GM12878 (cell line): ENCODE results near the gene PPP6C. TPM values are rescaled to one million over a fixed set of nuclear protein-coding genes. Genes with fewer than 3 reads are reported as not detected.

ENCODE experiments used
- ATAC-seq: fragments of 200-7000 bp; cut with Tn5 transposase; 3 replicates; pipeline ENCODE4 v1.9.1; 2020; ENCODE audit warnings: mild to moderate bottlenecking, moderate library complexity
- BruUV-seq: library from RNA; stranded (reverse); fragments of 400-500 nt; replicated peaks from 2 replicates; lab custom pipeline; 2021; lab: Mats Ljungman, UMichigan
- CTCF ChIA-PET: fragments of 300-600 bp; sonication (Branson Sonifier 250); formaldehyde crosslinking; extraction: SDS; loops from one replicate; lab custom pipeline; 2021; ENCODE audit warnings: inconsistent platforms; lab: Yijun Ruan, JAX
- POLR2A ChIA-PET: fragments of 350-600 bp; formaldehyde crosslinking; extraction: SDS; loops from one replicate; lab custom pipeline; 2021; ENCODE audit warnings: inconsistent platforms; lab: Charles Lee
- RAD21 ChIA-PET: fragments of 300-600 bp; sonication (Branson Sonifier 250); formaldehyde crosslinking; loops from one replicate; lab custom pipeline; 2023; ENCODE audit warnings: antibody characterized with exemption; ENCODE audit not compliant: unreplicated experiment; lab: Charles Lee
- SMC1A ChIA-PET: fragments of 300-600 bp; sonication (Branson Sonifier 250); formaldehyde crosslinking; loops from one replicate; lab custom pipeline; 2023; ENCODE audit not compliant: unreplicated experiment, uncharacterized antibody; lab: Charles Lee
- DNase-seq: peaks from one replicate; pipeline ENCODE4 v3.0.0-alpha.2; 2011; ENCODE audit warnings: low read depth, low spot score
- FAIRE-seq: peaks from 3 replicates; lab custom pipeline; 2011; peaks lifted over from hg19 to GRCh38; lab: Jason Lieb, UNC
- H2AFZ ChIP-seq: 2 replicates; pipeline ENCODE4 v1.6.0; 2011; ENCODE audit warnings: low read depth, low read length, control low read depth; ENCODE audit not compliant: control insufficient read depth
- H3K27ac ChIP-seq: 2 replicates; pipeline ENCODE4 v1.5.1; 2011; ENCODE audit warnings: control low read depth; ENCODE audit not compliant: control insufficient read depth, insufficient read depth
- H3K27me3 ChIP-seq, 2 experiments: replicated peaks in 1 of 2; 2 replicates each; pipeline versions ENCODE4 v1.6.0 to v1.6.1; 2011; ENCODE audit warnings: low read length in 1 of 2; ENCODE audit not compliant: control insufficient read depth in 2 of 2, insufficient read depth in 2 of 2
- H3K36me3 ChIP-seq, 2 experiments: 2 replicates each; pipeline ENCODE4 v1.5.1; 2011; ENCODE audit warnings: low read length in 1 of 2; ENCODE audit not compliant: control insufficient read depth in 2 of 2, insufficient read depth in 2 of 2
- H3K4me1 ChIP-seq: 2 replicates; pipeline ENCODE4 v1.6.1; 2011; ENCODE audit warnings: mild to moderate bottlenecking, low read length, moderate library complexity, mixed read lengths; ENCODE audit not compliant: control insufficient read depth, insufficient read depth
- H3K4me2 ChIP-seq: 2 replicates; pipeline ENCODE4 v1.6.0; 2011; ENCODE audit warnings: control low read depth; ENCODE audit not compliant: control insufficient read depth, insufficient read depth
- H3K4me3 ChIP-seq: fragments of 200-600 bp; sonication (generic); 2 replicates; pipeline ENCODE4 v1.5.1; 2016
- H3K79me2 ChIP-seq: 2 replicates; pipeline ENCODE4 v1.6.0; 2011; ENCODE audit warnings: low read length; ENCODE audit not compliant: control insufficient read depth, insufficient read depth
- H3K9ac ChIP-seq: 2 replicates; pipeline ENCODE4 v1.8.0; 2011; ENCODE audit warnings: low read length, control low read depth, mixed read lengths; ENCODE audit not compliant: control insufficient read depth, insufficient read depth
- H3K9me3 ChIP-seq: replicated peaks from 3 replicates; pipeline ENCODE4 v1.5.1; 2011; ENCODE audit warnings: mild to moderate bottlenecking, low read length; ENCODE audit not compliant: control insufficient read depth, insufficient read depth
- H4K20me1 ChIP-seq: 2 replicates; pipeline ENCODE4 v1.6.0; 2011; ENCODE audit not compliant: control insufficient read depth, insufficient read depth
- CBFB ChIP-seq: IDR thresholded peaks from 2 replicates; pipeline ENCODE4 v1.6.1; 2016; ENCODE audit warnings: antibody characterized with exemption, low read depth
- DPF2 ChIP-seq: fragments of 450-650 bp; IDR thresholded peaks from 2 replicates; pipeline ENCODE4 v1.6.1; 2017; ENCODE audit warnings: mild to moderate bottlenecking
- ELK1 ChIP-seq: IDR thresholded peaks from 2 replicates; pipeline ENCODE4 v1.6.1; 2012; ENCODE audit warnings: low read depth, low read length, improper control_type of control experiment
- FOXK2 ChIP-seq: fragments of 450-650 bp; IDR thresholded peaks from 2 replicates; pipeline ENCODE4 v1.6.1; 2017; ENCODE audit warnings: mild to moderate bottlenecking, moderate library complexity
- HSF1 ChIP-seq: fragments of 150-350 bp; IDR thresholded peaks from 2 replicates; pipeline ENCODE4 v1.6.1; 2014; ENCODE audit warnings: mild to moderate bottlenecking, low read depth, low read length
- IRF3 ChIP-seq: fragments of 450-650 bp; IDR thresholded peaks from 2 replicates; pipeline ENCODE4 v1.6.1; 2014; ENCODE audit warnings: mild to moderate bottlenecking
- IRF4 ChIP-seq: IDR thresholded peaks from 2 replicates; pipeline ENCODE4 v1.6.1; 2011; ENCODE audit warnings: low read depth, low read length
- MAX ChIP-seq: IDR thresholded peaks from 2 replicates; pipeline ENCODE4 v1.6.1; 2012; ENCODE audit warnings: low read depth, low read length, improper control_type of control experiment
- MEF2B ChIP-seq: fragments of 450-650 bp; IDR thresholded peaks from 2 replicates; pipeline ENCODE4 v1.6.1; 2018; ENCODE audit warnings: mild to moderate bottlenecking, moderate library complexity; ENCODE audit not compliant: partially characterized antibody, poor library complexity, severe bottlenecking
- NR2C1 ChIP-seq: fragments of 450-650 bp; IDR thresholded peaks from 2 replicates; pipeline ENCODE4 v1.6.1; 2017; ENCODE audit warnings: antibody characterized with exemption, mild to moderate bottlenecking, moderate library complexity
- PAX8 ChIP-seq: fragments of 450-650 bp; IDR thresholded peaks from 2 replicates; pipeline ENCODE4 v1.6.1; 2017; ENCODE audit warnings: mild to moderate bottlenecking, moderate library complexity
- PKNOX1 ChIP-seq: fragments of 450-650 bp; IDR thresholded peaks from 2 replicates; pipeline ENCODE4 v1.6.1; 2016; ENCODE audit warnings: mild to moderate bottlenecking
- RBBP5 ChIP-seq: fragments of 200-600 bp; sonication (generic); conservative IDR thresholded peaks from 2 replicates; pipeline ENCODE4 v1.6.1; 2016
- RCOR1 ChIP-seq: conservative IDR thresholded peaks from 2 replicates; pipeline ENCODE4 v1.6.1; 2012; ENCODE audit warnings: low read depth, low read length, improper control_type of control experiment
- SMC3 ChIP-seq: IDR thresholded peaks from 2 replicates; pipeline ENCODE4 v1.6.1; 2011; ENCODE audit warnings: low read length, improper control_type of control experiment, borderline replicate concordance
- ZBTB33 ChIP-seq: fragments of 450-650 bp; IDR thresholded peaks from 2 replicates; pipeline ENCODE4 v1.6.1; 2017; ENCODE audit warnings: mild to moderate bottlenecking
- WGBS: methylation state at CpG from one replicate; pipeline ENCODE4 v1.1.6; 2016; ENCODE audit warnings: low lambda C conversion rate; ENCODE audit not compliant: insufficient replicate concordance, insufficient coverage; ENCODE audit errors: missing lambda C conversion rate; 5-methylcytosine and 5-hydroxymethylcytosine counted together
- in situ Hi-C: fragments of 300-500 bp; cut with MboI; formaldehyde crosslinking; loops from 9 replicates; pipeline ENCODE4 v1.14.3; 2018; ENCODE audit warnings: mixed read lengths
- intact Hi-C: fragments of 100-400 bp; cut with micrococcal nuclease; formaldehyde crosslinking; loops from one replicate; pipeline ENCODE4 v1.14.2; 2022; ENCODE audit not compliant: unreplicated experiment
- polyA plus RNA-seq, 11 experiments: library from polyadenylated mRNA; depleted of rRNA in 4 of 11; unstranded in 6 of 11; stranded (reverse) in 5 of 11; fragments of >200 nt; fragmentation: Nextera tagmentation in 4 of 11; fragmentation: Illumina TruSeq in 1 of 11; extraction: Ambion mirVana in 4 of 11; extraction: Trizol in 1 of 11; gene quantifications; 1 replicate in 1 of 11; 2 replicates in 10 of 11; pipeline versions ENCODE4 v1.2.1 to v1.2.3, GENCODE V29; 2011 to 2016; ENCODE audit warnings: inconsistent platforms in 2 of 11, missing spikeins in 2 of 11, low read depth in 1 of 11
- total RNA-seq, 4 experiments: library from RNA; depleted of rRNA in 3 of 4; stranded (reverse); fragments of >200 nt in 3 of 4; fragmentation: Illumina TruSeq in 1 of 4; extraction: Trizol in 1 of 4; gene quantifications; 2 replicates each; pipeline versions ENCODE4 v1.2.1 to v1.2.3, GENCODE V29; 2013 to 2021

PPP6C gene
- total and polyA plus RNA-seq, 10 of the 15 experiments (the other 5 are each of a cell fraction or from before 2014, with no cell fraction given): 26.8 to 45.3 (median 37.1) TPM

- H3K36me3 ChIP-seq: peaks cover 6 to 18% of the 10 kb centered on the region in 2 experiments
- POLR2A ChIA-PET: interaction anchor here (0.6 kb wide), 2 partner anchors 247 to 289 kb away, joined by 3 read pairs; no protein-coding TSS in a partner anchor
- TF ChIP-seq SMC3: no peak
- TF ChIP-seq FOXK2: no peak
- TF ChIP-seq ELK1: no peak
- TF ChIP-seq PAX8: no peak
- no peak for TF ChIP-seq MEF2B
- no peak for TF ChIP-seq MAX
- TF ChIP-seq ZBTB33: no peak
- TF ChIP-seq IRF3: no peak
- no peak for TF ChIP-seq DPF2
- TF ChIP-seq CBFB: no peak
- no peak for TF ChIP-seq PKNOX1
- TF ChIP-seq IRF4: no peak
- TF ChIP-seq HSF1: no peak
- TF ChIP-seq NR2C1: no peak
- TF ChIP-seq RBBP5: no peak
- TF ChIP-seq RCOR1: no peak
Measured at GRCh38 chr9:125150349-125151245, 39.0 kb downstream of the PPP6C start.

More at GRCh38 chr9:125150349-125151245, 39.0 kb downstream of the PPP6C start:
- CTCF ChIA-PET: no interaction called here
- no peak for ATAC-seq
- no peak overlapping the region for H2AFZ ChIP-seq
- H3K9me3 ChIP-seq: no peaks in the 10 kb centered on the region
- H3K79me2 ChIP-seq: no peaks in the 10 kb centered on the region
- no TSS peak for BruUV-seq
- RAD21 ChIA-PET: no interaction called here
- in situ Hi-C loops: no loop called here
- no peak overlapping the region for H3K4me2 ChIP-seq
- no peak overlapping the region for H3K27ac ChIP-seq
- no peak overlapping the region for H3K9ac ChIP-seq
- intact Hi-C loops: no loop called here
- no peaks in the 10 kb centered on the region for H4K20me1 ChIP-seq
- SMC1A ChIA-PET: interaction anchor here (1.2 kb wide), 1 partner anchor 48 kb away, joined by 3 read pairs; no protein-coding TSS in a partner anchor
- H3K4me3 ChIP-seq: no peak overlapping the region
- no peaks in the 10 kb centered on the region for H3K27me3 ChIP-seq
- WGBS: 94% methylated on average over 12 of the region's 12 CpGs
- FAIRE-seq: no peak
- DNase-seq: no peak
- peaks cover 7% of the 10 kb centered on the region for H3K4me1 ChIP-seq
